Ramos (cell line): ENCODE results near the gene NARF.
"Not testable (repeated sequence)": the region's sequence is repeated elsewhere in the genome, so short reads cannot be mapped to it uniquely, and the experiment has no call there.

Experiments used
- in situ Hi-C: fragments of 300-500 bp; cut with MboI; formaldehyde crosslinking; loops from one replicate; pipeline ENCODE4 v1.14.3; 2022; ENCODE audit warnings: low sequenced_read_pairs; ENCODE audit not compliant: unreplicated experiment

The NARF gene

DNA sequence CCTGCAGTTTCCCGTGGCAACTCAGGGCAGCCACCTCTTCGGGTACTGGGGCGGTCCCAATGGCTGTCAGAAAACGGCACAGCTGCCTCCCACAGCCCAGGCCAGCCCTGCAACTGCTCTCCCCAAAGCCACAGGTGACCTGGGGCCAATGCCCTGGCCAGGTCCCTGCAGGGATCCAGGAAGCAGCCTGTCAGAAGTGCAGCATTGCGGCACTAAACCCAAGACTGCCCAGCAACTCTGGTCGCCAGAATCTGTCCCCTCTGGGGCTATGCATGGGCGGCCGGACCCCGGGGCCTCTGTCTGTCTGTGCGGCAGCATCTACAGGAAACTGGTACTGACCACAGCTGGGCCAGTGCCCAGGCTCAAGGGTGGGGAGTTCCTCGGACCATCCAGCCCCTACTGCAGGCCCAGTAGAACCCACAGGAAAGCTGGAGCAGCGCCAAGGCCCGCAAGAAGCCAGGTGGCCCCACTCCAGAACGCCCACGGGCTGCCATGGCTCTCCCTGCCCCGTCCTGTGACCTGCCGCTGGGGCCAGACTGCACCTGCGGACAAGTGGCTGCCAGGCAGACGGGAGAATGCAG is 13.5 kb upstream of the NARF start:
- in situ Hi-C loops = no loop called here

DNA sequence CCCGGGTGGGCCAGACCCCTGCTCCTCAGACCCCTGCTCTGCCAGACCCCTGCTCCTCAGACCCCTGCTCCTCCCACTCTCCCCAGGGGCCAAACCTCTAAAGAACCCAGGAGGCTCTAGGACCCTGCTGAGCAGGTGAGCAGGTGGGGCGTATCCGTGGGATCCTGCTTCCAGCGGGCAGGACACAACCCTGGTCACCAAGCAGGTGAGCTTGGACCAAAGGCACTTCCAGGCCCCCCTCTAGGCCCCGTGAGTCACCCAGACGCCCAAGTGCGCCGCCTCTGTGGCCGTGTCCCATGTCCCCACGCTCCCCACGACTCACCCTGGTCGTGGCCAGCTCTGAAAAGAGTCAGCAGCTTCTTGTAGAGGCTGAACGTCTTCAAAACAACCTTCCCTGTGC is 13.0 kb upstream of the NARF start:
- in situ Hi-C loops = no loop called here

DNA sequence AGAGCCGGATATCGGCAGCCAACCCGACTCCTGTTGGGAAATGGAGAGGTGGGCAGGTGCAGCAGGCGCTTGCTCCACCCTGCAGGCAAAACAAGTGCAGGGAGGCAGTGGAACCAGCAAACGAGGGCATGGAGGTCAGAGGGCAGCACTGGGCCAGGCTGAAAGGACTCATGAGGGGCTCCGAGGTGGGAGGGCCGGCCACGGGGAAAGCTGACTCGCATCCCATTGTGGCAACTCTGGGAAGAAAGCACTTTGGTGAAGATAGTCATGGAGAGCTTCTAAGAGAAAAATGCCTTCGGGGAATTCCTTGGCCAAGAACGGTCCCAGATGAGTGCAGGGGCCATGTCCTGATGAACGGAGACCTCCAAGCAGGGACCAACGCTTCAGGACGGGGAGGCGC is 12.4 kb upstream of the NARF start:
- in situ Hi-C loops = no loop called here

GRCh38 chr17:82446649-82447048 is 11.9 kb upstream of the NARF start:
- in situ Hi-C loops = no loop called here

GRCh38 chr17:82447876-82448275 is 10.7 kb upstream of the NARF start:
- in situ Hi-C loops = no loop called here

- in situ Hi-C loops = no loop called here
These were observed 9.2 kb upstream of the NARF start for GRCh38 chr17:82449131-82449882.

DNA sequence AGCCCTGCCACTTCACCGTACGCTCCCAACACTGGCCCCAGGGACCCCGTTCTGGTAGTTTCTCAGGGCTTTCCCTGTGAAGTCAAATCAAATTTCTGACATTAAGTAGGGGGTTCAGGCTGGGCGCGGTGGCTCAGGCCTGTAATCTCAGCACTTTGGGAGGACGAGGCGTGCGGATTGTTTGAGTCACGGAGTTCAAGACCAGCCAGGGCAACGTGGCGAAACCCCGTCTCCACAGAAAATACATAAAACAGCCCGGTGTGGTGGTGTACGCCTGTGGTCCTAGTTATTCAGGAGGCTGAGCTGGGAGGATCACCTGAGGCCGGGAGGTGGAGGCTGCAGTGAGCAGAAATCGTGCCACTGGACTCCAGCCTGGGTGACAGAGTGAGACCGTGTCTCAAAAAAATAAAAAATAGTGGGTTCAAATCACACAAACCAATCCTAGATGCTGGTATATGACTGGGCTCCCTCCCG is 8.6 kb upstream of the NARF start:
- in situ Hi-C loops = no loop called here

DNA sequence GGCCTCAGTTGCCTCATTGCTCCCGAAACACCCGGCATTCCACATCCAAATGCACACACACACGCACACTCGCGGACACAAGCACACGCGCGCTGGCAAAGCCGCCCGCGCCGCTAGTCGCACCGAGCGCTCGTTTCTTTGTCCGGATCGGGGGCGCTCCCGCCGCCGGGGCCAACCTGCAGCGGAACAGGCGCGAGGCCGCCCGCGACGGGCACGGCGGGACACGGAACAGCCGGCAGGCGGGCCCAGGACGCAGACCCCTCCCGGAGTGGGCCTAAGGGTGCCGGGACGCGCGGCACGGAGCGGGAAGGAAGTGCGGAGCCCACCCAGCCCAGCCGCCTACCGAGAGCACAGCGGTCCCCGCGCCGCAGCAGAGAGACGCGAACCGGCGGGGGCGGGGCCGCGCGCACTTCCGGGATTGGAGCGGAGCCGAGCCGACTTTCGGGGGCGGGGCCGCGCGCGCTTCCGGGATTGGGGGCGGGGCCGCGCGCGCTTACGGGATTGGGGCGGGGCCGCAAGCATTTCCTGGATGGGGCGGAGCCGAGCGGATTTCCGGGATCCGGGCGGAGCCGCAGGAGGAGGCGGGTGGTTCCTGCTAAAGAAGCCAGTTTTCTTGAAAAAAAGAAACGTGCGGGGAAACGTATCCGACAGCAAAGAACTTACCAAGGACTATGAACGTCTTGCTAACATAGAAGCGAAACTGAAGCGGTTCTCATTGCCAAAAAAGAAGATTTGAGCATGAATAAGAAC is 8.0 kb upstream of the NARF start, which contains the start of gene CYBC1:
CYBC1 (minus strand) TSS at position 396 of the 750 bp plus-strand sequence. CDS start 1,498 bp downstream, outside the sequence.
- in situ Hi-C loops = no loop called here

- in situ Hi-C loops = no loop called here
These were observed 6.4 kb upstream of the NARF start for GRCh38 chr17:82452162-82452561.

- in situ Hi-C loops = not testable (repeated sequence)
These were observed 5.4 kb upstream of the NARF start for GRCh38 chr17:82453151-82453550.

GRCh38 chr17:82453706-82454105 is 4.8 kb upstream of the NARF start:
- in situ Hi-C loops = not testable (repeated sequence)

- in situ Hi-C loops = no loop called here
These were observed 1.2 kb upstream of the NARF start for GRCh38 chr17:82457073-82457928.

DNA sequence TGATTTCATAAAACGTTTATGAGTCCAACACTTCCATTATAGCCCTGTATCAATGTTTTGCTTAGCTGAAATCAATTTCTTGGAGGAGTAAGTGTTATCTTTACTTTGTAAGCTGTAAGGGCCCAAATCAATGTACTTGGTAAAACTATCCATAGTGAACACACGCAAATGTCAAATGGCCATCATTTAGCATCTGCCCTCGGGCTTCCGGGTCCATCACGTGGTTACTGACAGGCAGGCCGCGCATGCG is 687 bp upstream of the NARF start:
- in situ Hi-C loops = no loop called here

DNA sequence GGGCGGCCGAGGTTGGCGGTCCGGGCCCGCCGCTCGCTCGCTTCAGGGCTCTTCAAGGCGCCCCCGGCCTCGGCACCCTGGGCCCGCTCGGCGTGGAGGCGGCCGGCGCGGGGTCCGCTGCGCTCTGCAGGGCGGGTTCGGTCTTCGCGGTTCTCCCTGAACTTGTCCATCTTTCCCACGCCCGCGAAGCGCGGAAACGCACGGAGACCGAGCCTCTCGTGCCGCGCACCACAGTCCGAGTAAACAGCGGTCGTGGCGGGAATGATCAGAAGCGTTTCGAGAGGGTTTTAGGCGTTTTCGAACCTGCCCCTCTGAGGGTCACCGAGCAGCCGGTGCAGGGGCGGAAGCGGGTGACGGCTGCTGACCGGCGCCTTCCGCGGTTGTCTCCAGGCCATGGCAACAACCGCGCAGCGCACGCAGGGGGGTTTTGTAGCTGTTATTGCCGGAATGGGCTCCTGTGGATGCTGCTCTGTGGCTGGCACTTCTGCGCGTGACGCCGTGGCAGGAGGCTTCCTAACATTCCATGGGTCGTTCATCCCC is 414 bp downstream of the NARF start:
- in situ Hi-C loops = no loop called here

DNA sequence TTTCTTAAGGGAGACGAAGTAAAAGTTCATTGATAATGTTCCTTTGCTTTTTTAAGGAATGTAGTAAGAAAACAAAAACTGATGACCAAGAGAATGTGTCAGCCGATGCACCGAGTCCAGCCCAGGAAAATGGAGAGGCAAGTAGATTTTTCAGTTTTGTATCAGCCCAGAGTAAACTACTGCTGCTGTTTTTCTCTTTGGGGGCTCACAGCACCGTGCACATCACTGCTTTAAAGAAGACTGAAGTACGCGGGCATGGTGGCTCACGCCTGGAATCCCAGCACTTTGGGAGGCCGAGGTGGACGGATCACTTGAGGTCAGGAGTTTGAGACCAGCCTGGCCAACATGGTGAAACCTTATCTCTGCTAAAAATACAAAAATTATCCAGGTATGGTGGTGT is 1.4 kb downstream of the NARF start:
- in situ Hi-C loops = not testable (repeated sequence)

DNA sequence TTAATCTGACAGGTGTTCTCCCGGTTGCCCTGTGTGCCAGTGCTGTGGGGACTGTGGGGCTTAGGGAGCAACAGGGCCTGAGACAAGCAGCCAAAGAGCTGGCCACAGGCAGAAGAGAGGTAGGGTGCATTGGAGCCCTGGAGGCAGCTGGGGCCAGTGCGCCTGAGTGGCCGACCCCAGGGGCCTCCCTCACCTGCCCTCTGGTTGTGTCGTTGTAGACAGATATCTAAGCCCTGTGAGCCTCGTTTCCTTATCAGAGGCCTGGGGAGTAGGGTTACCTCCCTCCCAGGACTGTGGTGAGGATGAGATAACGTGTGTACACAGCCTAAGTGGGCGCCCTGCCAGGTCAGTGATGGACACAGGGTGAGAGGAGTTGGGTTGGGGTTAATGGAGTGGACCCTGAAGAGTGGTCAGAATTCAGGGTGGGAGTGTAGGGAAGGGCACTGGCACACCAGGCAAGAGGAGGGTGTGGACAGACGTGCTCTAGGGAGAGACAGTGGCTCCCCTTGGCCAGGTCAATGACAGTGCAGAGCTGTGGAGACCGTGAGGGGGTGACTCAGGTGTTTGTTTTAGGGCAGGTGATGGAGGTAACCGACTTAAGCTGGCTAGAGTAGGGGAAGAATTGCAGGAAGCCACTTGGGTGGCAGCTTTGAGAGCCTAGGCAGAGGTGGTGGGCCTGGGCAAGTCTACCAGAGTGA is 3.4 kb downstream of the NARF start:
- in situ Hi-C loops = no loop called here

DNA sequence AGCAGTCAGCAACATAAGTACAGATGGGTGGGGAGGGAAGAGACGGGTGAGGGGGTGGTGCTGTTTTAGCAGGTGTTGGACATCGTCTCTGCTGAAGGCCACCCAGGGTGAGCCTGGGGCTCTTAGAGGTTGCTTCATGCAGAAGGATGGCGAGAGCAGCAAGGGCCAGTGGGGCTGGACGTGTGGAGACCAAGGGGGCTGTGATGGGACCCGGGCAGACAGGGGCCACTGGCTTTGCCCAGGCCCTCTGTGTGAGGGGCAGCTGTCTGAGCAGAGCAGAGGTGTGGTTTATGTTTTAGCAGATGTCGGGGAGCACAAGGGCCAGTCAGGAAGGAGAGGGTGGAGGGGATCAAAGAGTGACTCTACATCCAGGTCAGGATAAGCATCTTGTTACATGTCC is 4.8 kb downstream of the NARF start:
- in situ Hi-C loops = no loop called here

DNA sequence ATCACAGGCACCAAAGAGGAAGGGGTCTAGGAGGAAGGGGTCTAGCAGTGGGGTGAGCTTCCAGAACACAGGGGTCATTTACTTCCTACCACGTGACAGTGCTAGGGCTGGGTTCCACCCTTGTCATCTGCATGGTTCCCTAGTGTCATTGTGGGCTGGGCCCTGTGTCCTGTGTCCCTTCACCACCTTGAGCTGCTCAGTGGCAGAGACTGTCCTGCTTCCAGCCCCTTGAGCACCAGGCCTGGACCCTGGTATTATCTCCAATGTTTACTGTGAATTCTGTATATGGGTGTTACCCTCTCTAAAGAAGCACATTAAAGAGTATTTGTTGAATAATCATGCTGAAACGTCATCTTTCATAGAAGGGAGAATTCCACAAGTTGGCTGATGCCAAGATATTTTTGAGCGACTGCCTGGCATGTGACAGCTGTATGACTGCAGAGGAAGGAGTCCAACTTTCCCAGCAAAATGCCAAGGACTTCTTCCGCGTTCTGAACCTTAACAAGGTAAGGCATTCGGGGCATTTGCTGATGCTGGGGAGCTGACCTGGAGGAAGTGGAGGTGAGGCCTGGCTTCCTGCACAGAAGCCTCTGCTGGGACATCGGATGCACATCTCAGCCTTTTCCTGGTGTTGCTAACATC is 5.5 kb downstream of the NARF start:
- in situ Hi-C loops = no loop called here

DNA sequence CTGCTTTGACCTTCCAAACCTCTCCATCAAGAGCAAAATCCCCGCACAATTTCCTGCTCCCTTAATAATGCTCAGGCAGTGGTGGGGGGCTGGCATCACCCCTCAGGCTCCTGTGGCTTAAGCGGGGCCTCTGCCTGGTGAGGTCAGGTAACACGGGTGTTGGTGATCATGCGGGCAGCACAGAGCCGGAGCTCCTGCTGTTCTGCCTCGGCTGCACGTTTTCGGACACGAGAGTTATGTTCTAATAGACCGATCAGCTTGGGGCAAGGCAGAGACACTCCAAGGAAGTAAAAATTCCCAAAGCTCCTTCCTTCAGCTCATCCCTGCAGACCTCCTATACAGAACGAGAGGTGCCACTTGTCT is 6.0 kb downstream of the NARF start:
- in situ Hi-C loops = no loop called here
